ENCODE results near the gene DDX54. TPM values are rescaled to one million over a fixed set of nuclear protein-coding genes. Genes with fewer than 3 reads are reported as not detected.

Gene DDX54
- total RNA-seq, 1 donor from 2014 or later, result 33.5 TPM

GRCh38 chr12:113165521-113166450 lies 19.5 kb downstream of the DDX54 start:
- no peak for ATAC-seq
- no peak for DNase-seq (ENCODE audit: low spot score)

GRCh38 chr12:113164014-113164413 lies 21.3 kb downstream of the DDX54 start:
- DNase-seq (ENCODE audit: low spot score) (no peak), ATAC-seq (no peak)

GRCh38 chr12:113163030-113163360 lies 22.3 kb downstream of the DDX54 start:
- no peak for DNase-seq (ENCODE audit: low spot score)

GRCh38 chr12:113162102-113163029 lies 22.9 kb downstream of the DDX54 start:
- peak; percentile 79 for DNase-seq (ENCODE audit: low spot score)
- ATAC-seq, result peak; percentile 85

More at GRCh38 chr12:113163030-113163360, 22.3 kb downstream of the DDX54 start:
- ATAC-seq, result no peak

- DNase-seq (ENCODE audit: low spot score) (no peak), ATAC-seq (no peak)
Measured at GRCh38 chr12:113161415-113162016, 23.8 kb downstream of the DDX54 start.

- ATAC-seq (no peak), DNase-seq (ENCODE audit: low spot score) (no peak)
Measured at GRCh38 chr12:113159937-113160336, 25.3 kb downstream of the DDX54 start.

GRCh38 chr12:113158439-113159203 lies 26.7 kb downstream of the DDX54 start:
- ATAC-seq (peak; percentile 55), DNase-seq (ENCODE audit: low spot score) (no peak)

GRCh38 chr12:113157218-113157859 lies 27.9 kb downstream of the DDX54 start:
- ATAC-seq, result no peak
- no peak for DNase-seq (ENCODE audit: low spot score)

- DNase-seq (ENCODE audit: low spot score), result no peak
- ATAC-seq, result no peak
Measured at GRCh38 chr12:113155646-113156045, 29.6 kb downstream of the DDX54 start.

- ATAC-seq, result no peak
- no peak for DNase-seq (ENCODE audit: low spot score)
Measured at GRCh38 chr12:113155060-113155459, 30.2 kb downstream of the DDX54 start.

GRCh38 chr12:113154351-113154973 lies 30.8 kb downstream of the DDX54 start:
- no peak for DNase-seq (ENCODE audit: low spot score)
- ATAC-seq, result peak; percentile 17

GRCh38 chr12:113152835-113153814 lies 32.2 kb downstream of the DDX54 start:
- DNase-seq (ENCODE audit: low spot score) (peak; percentile 72), ATAC-seq (peak; percentile 96)

- no peak for ATAC-seq
- no peak for DNase-seq (ENCODE audit: low spot score)
Measured at GRCh38 chr12:113152196-113152834, 33.0 kb downstream of the DDX54 start.

- DNase-seq (ENCODE audit: low spot score), result no peak
- ATAC-seq, result no peak
Measured at GRCh38 chr12:113151655-113152054, 33.6 kb downstream of the DDX54 start.

GRCh38 chr12:113149361-113150150 lies 35.7 kb downstream of the DDX54 start, which contains the start of gene CFAP73:
TSS of gene CFAP73 (plus strand) at chr12:113149724. CDS start at chr12:113149858, 134 bp downstream.
- no peak for ATAC-seq
- DNase-seq (ENCODE audit: low spot score), result no peak

GRCh38 chr12:113146999-113147398 lies 38.3 kb downstream of the DDX54 start:
- DNase-seq (ENCODE audit: low spot score), result no peak
- no peak for ATAC-seq
